ENCODE data around the gene CABCOCO1. TPM values are rescaled to one million over a fixed set of nuclear protein-coding genes. Genes with fewer than 3 reads are reported as not detected.

The CABCOCO1 gene
- total and polyA plus RNA-seq, 9 of the 15 experiments (the other 6 are each of a cell fraction or from before 2014, with no cell fraction given): 0.04 TPM; not detected in 8

- CTCF ChIA-PET (ENCODE audit: low intra/inter-chr PET ratio): no interaction called here
- 2% methylated on average over 9 of the region's 9 CpGs for WGBS (ENCODE audit: insufficient coverage, low coverage, missing lambda C conversion rate)
- TF ChIP-seq ETV6 (IDR thresholded peaks at IDR 0.05; ENCODE audit: borderline replicate concordance in 1 of 2, low read depth in 2 of 2, low read length in 1 of 2) (peak; percentile 36 to 97; a peak in 3 of 4 replicates), ETV6 (CRISPR knock-in tag; IDR thresholded peaks at IDR 0.05; ENCODE audit: borderline replicate concordance) (no peak), EHMT2 (IDR thresholded peaks at IDR 0.05) (peak; percentile 51; the same call in 1 of the 2 replicates), ZNF436 (CRISPR knock-in tag; IDR thresholded peaks at IDR 0.05) (no peak), ESRRB (CRISPR knock-in tag; IDR thresholded peaks at IDR 0.05; ENCODE audit: borderline replicate concordance) (no peak), ZBTB7A (IDR thresholded peaks at IDR 0.05; ENCODE audit: borderline replicate concordance, control insufficient read depth, low read depth, low read length) (no peak), MECOM (CRISPR knock-in tag; IDR thresholded peaks at IDR 0.05) (peak; percentile 90), CBFB (CRISPR knock-in tag; IDR thresholded peaks at IDR 0.05) (peak; percentile 100), ZNF316 (IDR thresholded peaks at IDR 0.05) (peak; percentile 45; the same call in 1 of the 2 replicates), NR2C1 (IDR thresholded peaks at IDR 0.05) (peak; percentile 78), NR2C1 (tag; IDR thresholded peaks at IDR 0.05) (peak; percentile 86), NCOA2 (IDR thresholded peaks at IDR 0.05; ENCODE audit: partially characterized antibody in 2 of 2) (peak; percentile 95 to 98), ZNF24 (IDR thresholded peaks at IDR 0.05) (peak; percentile 92; the same call in 1 of the 2 replicates), MCM3 (IDR thresholded peaks at IDR 0.05) (no peak), RBM39 (optimal IDR thresholded peaks at IDR 0.05; ENCODE audit: low read depth, low read length) (no peak), CAMTA2 (CRISPR knock-in tag; conservative IDR thresholded peaks at IDR 0.05) (no peak), NELFE (IDR thresholded peaks at IDR 0.05; ENCODE audit: insufficient read depth, insufficient read length) (no peak), CCNT2 (IDR thresholded peaks at IDR 0.05; ENCODE audit: borderline replicate concordance, extremely low read depth, insufficient read length, low read depth, low read length) (peak; percentile 99), POLR2H (tag; IDR thresholded peaks at IDR 0.05; ENCODE audit: low read depth) (peak; percentile 55), LARP7 (IDR thresholded peaks at IDR 0.05) (no peak), ZNF140 (CRISPR knock-in tag; IDR thresholded peaks at IDR 0.05) (no peak), BDP1 (IDR thresholded peaks at IDR 0.05; ENCODE audit: insufficient read depth, insufficient read length) (no peak), CREBBP (IDR thresholded peaks at IDR 0.05; ENCODE audit: low read depth, low read length) (no peak)
Observed at GRCh38 chr10:61765176-61766087, 102.7 kb downstream of the CABCOCO1 start.

More at GRCh38 chr10:61765176-61766087, 102.7 kb downstream of the CABCOCO1 start:
- H2AFZ ChIP-seq (ENCODE audit: low read depth, low read length): peak overlapping the region; percentile 60
- H3K36me3 ChIP-seq (ENCODE audit: control insufficient read depth, insufficient read depth, low read length): no peaks in the 10 kb centered on the region
- peak overlapping the region; percentile 7; the same call in 1 of the 2 replicates for H3K4me3 ChIP-seq
- ATAC-seq (peak; percentile 85), DNase-seq (ENCODE audit: extremely low read depth in 1 of 4, low spot score in 3 of 4) (peak; percentile 82 to 97 (median 88)), FAIRE-seq (peak; percentile 97)
- POLR2A ChIA-PET: interaction anchor here (0.5 to 7.2 kb wide), 12 partner anchors 8 to 303 kb away, joined by 3 to 80 read pairs (median 4); no protein-coding TSS in a partner anchor
- peak overlapping the region; percentile 86 for H3K27ac ChIP-seq (ENCODE audit: extremely low read depth, low read depth, low read length)
- peaks cover 19% of the 10 kb centered on the region; the same call in 1 of the 3 replicates for H3K79me2 ChIP-seq (ENCODE audit: control insufficient read depth, insufficient read depth, low read length)
- intact Hi-C loops (cut with micrococcal nuclease): loop anchor here (1.0 to 5.0 kb wide), 5 partner anchors 14 to 1502 kb away; no protein-coding TSS in a partner anchor
- in situ Hi-C loops (cut with MboI): loop anchor here (25.0 kb wide), 1 partner anchor 1347 kb away; no protein-coding TSS in a partner anchor
- H4K20me1 ChIP-seq (replicated peaks; ENCODE audit: control insufficient read depth, insufficient read depth, low read length): no peaks in the 10 kb centered on the region
- peak overlapping the region in 1 of 2 experiments; percentile 72; a peak in 2 of 4 replicates for H3K9ac ChIP-seq (ENCODE audit: insufficient read depth in 1 of 2, low read depth in 2 of 2, low read length in 2 of 2)
- no peaks in the 10 kb centered on the region for H3K9me1 ChIP-seq (ENCODE audit: control insufficient read depth, insufficient read depth, low read length)
- peaks cover 0 to 66% of the 10 kb centered on the region in 2 experiments; a peak in 4 of 5 replicates for H3K4me1 ChIP-seq (replicated peaks in 1 of 2; ENCODE audit: control insufficient read depth in 2 of 2, insufficient read depth in 2 of 2, low read length in 2 of 2)
- H3K27me3 ChIP-seq (ENCODE audit: control insufficient read depth in 2 of 2, insufficient read depth in 2 of 2, low read length in 2 of 2): no peaks in the 10 kb centered on the region; a peak in 1 of 5 replicates
- H3K9me3 ChIP-seq (replicated peaks; ENCODE audit: control insufficient read depth, insufficient read depth, low read depth, low read length): no peaks in the 10 kb centered on the region; the same call in 1 of the 2 replicates
- TSS peak; percentile 41 for BruUV-seq (replicated peaks)
- peak overlapping the region; percentile 73 for H3K4me2 ChIP-seq (ENCODE audit: insufficient read depth, low read length)

Data from K562 (cell line).